Activated CD4-positive, alpha-beta T cell treated with anti-CD3 and anti-CD28 coated beads for 24 hours (primary cell): ENCODE measurements around the gene ADIPOR2.
"Not testable (repeated sequence)": the region's sequence is repeated elsewhere in the genome, so short reads cannot be mapped to it uniquely, and the experiment has no call there.

Source experiments
- DNase-seq, 2 donors: peaks; one replicate each; pipeline ENCODE4 v3.0.0-alpha.2; 2020; ENCODE audit warnings: low read depth in 2 of 2

The ADIPOR2 gene

GRCh38 chr12:1703771-1704722 lies 13.2 kb downstream of the ADIPOR2 start:
- no peak for DNase-seq

- DNase-seq, result no peak
These were observed 15.1 kb downstream of the ADIPOR2 start for GRCh38 chr12:1705774-1706631.

GRCh38 chr12:1706632-1706980 lies 15.7 kb downstream of the ADIPOR2 start:
- DNase-seq, result no peak

GRCh38 chr12:1707051-1707450 lies 16.2 kb downstream of the ADIPOR2 start:
- DNase-seq, result no peak

GRCh38 chr12:1709968-1710367 lies 19.1 kb downstream of the ADIPOR2 start:
- not testable (repeated sequence) for DNase-seq

GRCh38 chr12:1710870-1711269 lies 20.0 kb downstream of the ADIPOR2 start:
- DNase-seq, result not testable (repeated sequence)

GRCh38 chr12:1711536-1712211 lies 20.8 kb downstream of the ADIPOR2 start:
- DNase-seq, result not testable (repeated sequence)

GRCh38 chr12:1712305-1712704 lies 21.4 kb downstream of the ADIPOR2 start:
- not testable (repeated sequence) for DNase-seq

- not testable (repeated sequence) for DNase-seq
These were observed 22.0 kb downstream of the ADIPOR2 start for GRCh38 chr12:1712852-1713251.

- not testable (repeated sequence) for DNase-seq
These were observed 23.0 kb downstream of the ADIPOR2 start for GRCh38 chr12:1713783-1714348.

- DNase-seq, result not testable (repeated sequence)
These were observed 24.6 kb downstream of the ADIPOR2 start for GRCh38 chr12:1715459-1715858.

GRCh38 chr12:1716215-1716862 lies 25.5 kb downstream of the ADIPOR2 start:
- DNase-seq, result no peak

GRCh38 chr12:1716911-1717310 lies 26.0 kb downstream of the ADIPOR2 start:
- no peak for DNase-seq

GRCh38 chr12:1719139-1719538 lies 28.3 kb downstream of the ADIPOR2 start:
- DNase-seq, result no peak

- DNase-seq, result no peak
These were observed 29.6 kb downstream of the ADIPOR2 start for GRCh38 chr12:1720494-1720893.

GRCh38 chr12:1723721-1724120 lies 32.9 kb downstream of the ADIPOR2 start:
- DNase-seq, result no peak

GRCh38 chr12:1724250-1724649 lies 33.4 kb downstream of the ADIPOR2 start:
- DNase-seq, result no peak

GRCh38 chr12:1726753-1727152 lies 35.9 kb downstream of the ADIPOR2 start:
- DNase-seq, result no peak

GRCh38 chr12:1728824-1729223 lies 38.0 kb downstream of the ADIPOR2 start:
- DNase-seq, result no peak

- DNase-seq, result no peak
These were observed 40.3 kb downstream of the ADIPOR2 start for GRCh38 chr12:1731019-1731687.

- DNase-seq, result not testable (repeated sequence)
These were observed 40.8 kb downstream of the ADIPOR2 start for GRCh38 chr12:1731688-1732078.
